ENCODE measurements around the gene CLDN9. TPM values are rescaled to one million over a fixed set of nuclear protein-coding genes. Genes with fewer than 3 reads are reported as not detected.

Gene CLDN9
- total and polyA plus RNA-seq, 9 of the 15 experiments (the other 6 are each of a cell fraction or from before 2014, with no cell fraction given), result 0.12 to 0.44 (median 0.22) TPM; not detected in 4

- no peak for TF ChIP-seq NFE2 (IDR thresholded peaks at IDR 0.05; ENCODE audit: low read depth)
- TF ChIP-seq, protein P1, sequence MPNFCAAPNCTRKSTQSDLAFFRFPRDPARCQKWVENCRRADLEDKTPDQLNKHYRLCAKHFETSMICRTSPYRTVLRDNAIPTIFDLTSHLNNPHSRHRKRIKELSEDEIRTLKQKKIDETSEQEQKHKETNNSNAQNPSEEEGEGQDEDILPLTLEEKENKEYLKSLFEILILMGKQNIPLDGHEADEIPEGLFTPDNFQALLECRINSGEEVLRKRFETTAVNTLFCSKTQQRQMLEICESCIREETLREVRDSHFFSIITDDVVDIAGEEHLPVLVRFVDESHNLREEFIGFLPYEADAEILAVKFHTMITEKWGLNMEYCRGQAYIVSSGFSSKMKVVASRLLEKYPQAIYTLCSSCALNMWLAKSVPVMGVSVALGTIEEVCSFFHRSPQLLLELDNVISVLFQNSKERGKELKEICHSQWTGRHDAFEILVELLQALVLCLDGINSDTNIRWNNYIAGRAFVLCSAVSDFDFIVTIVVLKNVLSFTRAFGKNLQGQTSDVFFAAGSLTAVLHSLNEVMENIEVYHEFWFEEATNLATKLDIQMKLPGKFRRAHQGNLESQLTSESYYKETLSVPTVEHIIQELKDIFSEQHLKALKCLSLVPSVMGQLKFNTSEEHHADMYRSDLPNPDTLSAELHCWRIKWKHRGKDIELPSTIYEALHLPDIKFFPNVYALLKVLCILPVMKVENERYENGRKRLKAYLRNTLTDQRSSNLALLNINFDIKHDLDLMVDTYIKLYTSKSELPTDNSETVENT (CRISPR knock-in tag; IDR thresholded peaks at IDR 0.05), result 0 out of 2 replicates have a peak, but pooled peaks have one; percentile 44
- no peak for TF ChIP-seq CBX3 (IDR thresholded peaks at IDR 0.05; ENCODE audit: borderline replicate concordance in 1 of 2, low read length in 2 of 2)
- TF ChIP-seq, protein P2, sequence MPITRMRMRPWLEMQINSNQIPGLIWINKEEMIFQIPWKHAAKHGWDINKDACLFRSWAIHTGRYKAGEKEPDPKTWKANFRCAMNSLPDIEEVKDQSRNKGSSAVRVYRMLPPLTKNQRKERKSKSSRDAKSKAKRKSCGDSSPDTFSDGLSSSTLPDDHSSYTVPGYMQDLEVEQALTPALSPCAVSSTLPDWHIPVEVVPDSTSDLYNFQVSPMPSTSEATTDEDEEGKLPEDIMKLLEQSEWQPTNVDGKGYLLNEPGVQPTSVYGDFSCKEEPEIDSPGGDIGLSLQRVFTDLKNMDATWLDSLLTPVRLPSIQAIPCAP (CRISPR knock-in tag; IDR thresholded peaks at IDR 0.05; ENCODE audit: borderline replicate concordance), result no peak
- no peak for TF ChIP-seq PURB (CRISPR knock-in tag; IDR thresholded peaks at IDR 0.05; ENCODE audit: low read depth)
- TF ChIP-seq DNMT1 (IDR thresholded peaks at IDR 0.05), result no peak
- TF ChIP-seq ETV6 (IDR thresholded peaks at IDR 0.05; ENCODE audit: borderline replicate concordance in 1 of 2, low read depth in 2 of 2, low read length in 1 of 2), result no peak
- TF ChIP-seq ETV6 (CRISPR knock-in tag; IDR thresholded peaks at IDR 0.05; ENCODE audit: borderline replicate concordance), result no peak
- no peak for TF ChIP-seq ZBTB49 (CRISPR knock-in tag; IDR thresholded peaks at IDR 0.05; ENCODE audit: borderline replicate concordance)
- no peak for TF ChIP-seq ZNF561 (CRISPR knock-in tag; conservative IDR thresholded peaks at IDR 0.05)
- no peak for TF ChIP-seq NR2C1 (IDR thresholded peaks at IDR 0.05)
- no peak for TF ChIP-seq NR2C1 (tag; IDR thresholded peaks at IDR 0.05)
- no peak for TF ChIP-seq SIX5 (IDR thresholded peaks at IDR 0.05; ENCODE audit: borderline replicate concordance in 1 of 2, insufficient read depth in 1 of 2, low read depth in 1 of 2, low read length in 2 of 2)
- no peak for TF ChIP-seq CBX2 (IDR thresholded peaks at IDR 0.05; ENCODE audit: insufficient read depth, low read length, poor library complexity, severe bottlenecking)
- TF ChIP-seq POLR2B (IDR thresholded peaks at IDR 0.05; ENCODE audit: low read depth, partially characterized antibody), result no peak
- no peak for TF ChIP-seq ZNF639 (CRISPR knock-in tag; conservative IDR thresholded peaks at IDR 0.05 in 1 of 2, IDR thresholded peaks at IDR 0.05 in 1 of 2)
- no peak for TF ChIP-seq TAF9B (IDR thresholded peaks at IDR 0.05; ENCODE audit: partially characterized antibody)
- no peak for TF ChIP-seq SETDB1 (IDR thresholded peaks at IDR 0.05; ENCODE audit: low read length)
- peak; percentile 66 for TF ChIP-seq CXXC5 (CRISPR knock-in tag; IDR thresholded peaks at IDR 0.05)
These were observed 16.9 kb downstream of the CLDN9 start (continued) for GRCh38 chr16:3029491-3030221.
